NCI-H345 (cell line): Measurements from ENCODE around the gene COMMD2.

Source experiments
- DNase-seq: peaks from one replicate; lab custom pipeline; 2025; lab: John Stamatoyannopoulos, UW

Gene COMMD2

DNA sequence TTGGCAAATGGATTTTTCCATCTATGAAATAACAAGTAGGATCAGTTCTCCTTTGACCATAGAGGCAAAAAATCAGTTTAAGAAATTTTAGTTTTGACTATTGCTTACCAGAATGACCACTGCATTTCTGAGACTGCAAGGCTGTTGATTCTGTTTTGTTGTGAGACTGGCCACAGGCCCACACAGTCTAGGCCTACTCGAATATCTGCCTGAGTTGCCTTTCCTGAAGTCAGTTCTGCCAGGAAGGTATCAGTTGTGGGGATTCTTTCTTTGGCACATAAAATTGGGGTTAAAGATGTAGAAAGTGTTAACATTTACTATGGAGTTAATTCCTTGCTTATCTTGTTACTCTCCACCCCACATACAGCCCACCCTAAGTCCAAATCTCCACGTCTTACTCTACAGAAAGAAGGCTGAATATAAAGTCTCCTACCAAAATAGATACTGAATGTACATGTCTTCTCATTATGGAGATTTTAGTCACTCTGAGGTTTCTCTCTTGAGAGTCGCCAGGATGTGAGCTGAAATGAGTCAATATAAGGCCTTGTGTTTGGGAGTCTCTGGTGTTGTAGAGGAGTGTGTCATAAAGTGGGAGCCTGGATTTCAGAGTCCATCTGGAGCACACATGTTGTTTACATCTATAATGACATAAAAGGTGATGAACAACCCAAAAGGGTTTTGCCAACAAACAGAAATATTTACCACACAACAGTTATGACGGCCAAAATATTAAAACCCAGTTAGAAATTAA, 49.4 kb downstream of the COMMD2 start:
- DNase-seq = no peak

DNA sequence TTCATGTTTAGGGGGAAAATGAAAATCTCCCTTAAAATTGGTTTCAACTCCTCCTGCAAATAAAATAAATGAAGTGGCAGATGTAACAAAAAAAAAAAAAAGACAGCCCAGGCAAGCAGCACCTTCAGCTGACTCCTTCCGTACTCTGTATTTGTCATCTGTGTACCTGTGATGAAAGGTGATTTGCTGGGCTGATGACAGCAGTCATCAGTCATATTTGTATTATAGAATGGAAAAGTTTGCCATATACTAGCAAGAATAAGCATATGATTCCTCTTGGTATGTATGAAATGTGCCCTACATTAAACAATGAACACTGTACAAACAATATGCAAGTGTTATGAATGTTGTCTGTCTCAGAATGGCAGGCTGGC, 50.3 kb downstream of the COMMD2 start:
- DNase-seq = no peak

DNA sequence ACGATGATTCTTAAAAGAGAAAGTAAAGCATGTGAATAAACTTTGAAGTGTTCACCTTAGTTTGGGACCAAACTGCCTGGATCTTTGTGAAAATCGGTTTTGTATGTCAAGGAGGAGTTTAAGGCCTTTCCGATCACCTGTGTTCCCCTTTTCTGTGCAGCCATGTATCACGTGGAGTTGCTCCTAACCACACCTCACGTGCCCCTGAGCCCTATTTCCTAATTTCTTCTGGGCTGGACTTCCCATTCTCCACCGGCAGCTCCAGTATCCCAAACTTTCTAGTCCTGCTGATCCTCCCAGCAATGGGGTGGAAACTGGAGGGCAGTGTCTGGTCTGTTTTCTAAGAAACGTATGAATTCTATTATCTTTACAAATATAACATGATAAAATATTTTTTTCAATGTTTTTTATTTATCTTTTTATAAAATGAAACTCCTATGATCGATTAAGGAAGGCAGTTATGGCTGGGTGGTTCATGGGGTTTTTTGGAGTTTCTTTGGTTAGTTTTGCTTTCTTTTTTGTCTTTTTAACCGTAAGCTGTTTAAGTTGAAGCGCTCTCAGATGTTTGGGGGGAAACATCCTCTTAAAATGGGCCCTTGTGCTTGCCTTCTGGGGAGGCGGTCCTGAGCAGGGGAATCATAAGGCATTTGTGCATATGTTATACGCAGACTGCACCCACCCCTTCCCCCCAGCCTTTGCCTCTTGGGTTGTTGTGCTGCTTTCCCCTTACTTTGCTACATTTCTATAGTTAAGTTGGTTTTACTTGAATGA, 50.9 kb downstream of the COMMD2 start:
- DNase-seq = no peak
